Adrenal gland (tissue), 12 donors: ENCODE measurements around the gene PPP2R1A. TPM values are rescaled to one million over a fixed set of nuclear protein-coding genes. Genes with fewer than 3 reads are reported as not detected.

Experiments
- DNase-seq, 7 donors: peaks; one replicate each; pipeline ENCODE4 v3.0.0-alpha.2; 2019 to 2020
- H3K27ac ChIP-seq, 5 donors: fragments of 200-600 bp; sonication (generic) in 4 of 5; 1 replicate in 3 of 5; 2 replicates in 2 of 5; pipeline versions ENCODE4 v1.5.1 to v1.8.0; 2016 to 2020; ENCODE audit warnings: mild to moderate bottlenecking in 1 of 5
- H3K27me3 ChIP-seq: fragments of 200-600 bp; 2 replicates; pipeline ENCODE4 v1.8.0; 2021
- H3K36me3 ChIP-seq, 2 donors: fragments of 200-600 bp; replicated peaks in 1 of 2; 1 replicate in 1 of 2; 2 replicates in 1 of 2; pipeline versions ENCODE4 v1.5.1 to v1.8.0; 2018 to 2022
- H3K4me1 ChIP-seq, 2 donors: fragments of 200-600 bp; replicated peaks in 1 of 2; 1 replicate in 1 of 2; 2 replicates in 1 of 2; pipeline versions ENCODE4 v1.5.1 to v1.8.0; 2018 to 2021
- H3K4me3 ChIP-seq, 4 donors: fragments of 200-600 bp; sonication (generic) in 3 of 4; one replicate each; pipeline ENCODE4 v1.5.1; 2016 to 2018
- H3K9me3 ChIP-seq, 3 donors: fragments of 200-600 bp; sonication (generic) in 1 of 3; replicated peaks in 1 of 3; 1 replicate in 2 of 3; 2 replicates in 1 of 3; pipeline versions ENCODE4 v1.5.1 to v1.8.0; 2016 to 2021
- POLR2A ChIP-seq, 2 donors: fragments of 450-650 bp; IDR thresholded peaks; one replicate each; pipeline ENCODE4 v1.6.1; 2017; ENCODE audit warnings: antibody characterized with exemption in 2 of 2, mild to moderate bottlenecking in 2 of 2, moderate library complexity in 1 of 2
- WGBS, 4 donors: extraction: QIAGEN DNeasy Blood & Tissue Kit in 2 of 4; methylation state at CpG; one replicate each; pipeline versions ENCODE4 v1.1.5 to v1.1.7; 2013 to 2017; 5-methylcytosine and 5-hydroxymethylcytosine counted together
- intact Hi-C, 2 donors: fragments of 100-400 bp; cut with DNase I; formaldehyde crosslinking; loops; one replicate each; pipeline versions ENCODE4 v1.14.1 to v1.15.0; 2022 to 2023
- polyA plus RNA-seq, 3 donors: library from polyadenylated mRNA; stranded (reverse); fragments of 200-250 nt in 2 of 3; fragments of 350-450 nt in 1 of 3; fragmentation: Illumina TruSeq in 1 of 3; extraction: RNeasy Lipid Tissue Mini Kit (QIAGEN cat#74804) in 1 of 3; gene quantifications; one replicate each; pipeline ENCODE4 v1.2.3, GENCODE V29; 2013 to 2014
- total RNA-seq, 9 donors: library from RNA; depleted of rRNA in 4 of 9; stranded (reverse); fragments of >200 nt in 4 of 9; fragments of 120-200 nt in 1 of 9; fragmentation: NEBNext Ultra II Directional in 1 of 9; extraction: Animal tissue kit (Norgen Biotek cat#: 25700) in 1 of 9; gene quantifications; one replicate each; pipeline versions ENCODE4 v1.1.0 to v1.2.4, GENCODE V29; 2013 to 2023
- TF ChIP-seq, protein P1 (sequence below), 6 experiments: fragments of 450-650 bp in 4 of 6; fragments of 200-600 bp in 2 of 6; sonication (generic) in 1 of 6; IDR thresholded peaks; 1 replicate in 5 of 6; 2 replicates in 1 of 6; pipeline versions ENCODE4 v1.5.1 to v1.8.0; 2016 to 2021; ENCODE audit warnings: antibody characterized with exemption in 6 of 6, mild to moderate bottlenecking in 2 of 6, moderate library complexity in 1 of 6
- donor health status: healthy with polysubstance abuse.
- donor health status: Bipolar disorder and iron deficiency.
- donor health status: DM: yes; HTN: yes; CAD: no.
- donor health status: DM: no; HTN: no; CAD: no.
- donor health status: DM: no; HTN: no; CAD: no.
- donor health status: DM: yes; HTN: yes; CAD: no.

Gene PPP2R1A
- total and polyA plus RNA-seq, 12 donors: 161 to 1,330 (median 371) TPM

GRCh38 chr19:52171321-52172169 lies 18.3 kb upstream of the PPP2R1A start, which contains the start of gene ZNF836:
Gene ZNF836, minus strand, starts transcription at chr19:52171621. Its CDS starts 3,549 bp downstream, at chr19:52168072.
- H3K27me3 ChIP-seq: no peaks in the 10 kb centered on the region
- peak within 1 kb of the TSS; percentile 54 to 78 (median 76) for H3K27ac ChIP-seq
- H3K9me3 ChIP-seq: no peaks in the 10 kb centered on the region
- peaks cover 13 to 20% of the 10 kb centered on the region in 2 donors for H3K4me1 ChIP-seq
- peak; percentile 89 to 96 (median 94) for DNase-seq
- intact Hi-C loops: no loop called here
- H3K4me3 ChIP-seq: peak within 1 kb of the TSS; percentile 18 to 97 (median 88)
- WGBS, 4 donors: 5 to 9% (median 6%) methylated on average over 37 of the region's 37 CpGs
- H3K36me3 ChIP-seq: peaks cover 0 to 15% of the 10 kb centered on the region in 2 donors
- TF ChIP-seq, protein P1, sequence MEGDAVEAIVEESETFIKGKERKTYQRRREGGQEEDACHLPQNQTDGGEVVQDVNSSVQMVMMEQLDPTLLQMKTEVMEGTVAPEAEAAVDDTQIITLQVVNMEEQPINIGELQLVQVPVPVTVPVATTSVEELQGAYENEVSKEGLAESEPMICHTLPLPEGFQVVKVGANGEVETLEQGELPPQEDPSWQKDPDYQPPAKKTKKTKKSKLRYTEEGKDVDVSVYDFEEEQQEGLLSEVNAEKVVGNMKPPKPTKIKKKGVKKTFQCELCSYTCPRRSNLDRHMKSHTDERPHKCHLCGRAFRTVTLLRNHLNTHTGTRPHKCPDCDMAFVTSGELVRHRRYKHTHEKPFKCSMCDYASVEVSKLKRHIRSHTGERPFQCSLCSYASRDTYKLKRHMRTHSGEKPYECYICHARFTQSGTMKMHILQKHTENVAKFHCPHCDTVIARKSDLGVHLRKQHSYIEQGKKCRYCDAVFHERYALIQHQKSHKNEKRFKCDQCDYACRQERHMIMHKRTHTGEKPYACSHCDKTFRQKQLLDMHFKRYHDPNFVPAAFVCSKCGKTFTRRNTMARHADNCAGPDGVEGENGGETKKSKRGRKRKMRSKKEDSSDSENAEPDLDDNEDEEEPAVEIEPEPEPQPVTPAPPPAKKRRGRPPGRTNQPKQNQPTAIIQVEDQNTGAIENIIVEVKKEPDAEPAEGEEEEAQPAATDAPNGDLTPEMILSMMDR (IDR thresholded peaks at IDR 0.05): no peak
- peak in 1 of 2 donors; percentile 56 for TF ChIP-seq POLR2A (IDR thresholded peaks at IDR 0.05)

DNA sequence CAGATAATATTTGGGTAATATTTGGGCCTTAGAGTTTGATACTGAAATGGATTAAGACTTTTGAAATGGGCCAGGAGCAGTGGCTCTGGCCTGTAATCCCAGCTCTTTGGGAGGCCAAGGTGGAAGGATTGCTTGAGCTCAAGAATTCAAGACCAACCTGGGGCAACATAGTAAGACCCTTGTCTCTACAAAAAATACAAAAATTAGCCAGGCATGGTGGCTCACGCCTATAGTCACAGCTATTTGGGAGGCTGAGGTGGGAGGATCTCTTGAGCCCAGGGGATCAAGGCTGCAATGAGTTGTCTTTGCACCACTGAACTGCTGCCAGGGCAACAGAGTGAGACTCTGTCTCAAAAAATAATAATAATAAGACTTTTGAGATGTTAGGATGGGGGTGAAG lies 17.5 kb upstream of the PPP2R1A start:
- intact Hi-C loops: no loop called here
- Histone ChIP-seq H3K36me3 (peaks cover 0 to 9% of the 10 kb centered on the region in 2 donors), H3K4me1 (peaks cover 13 to 20% of the 10 kb centered on the region in 2 donors), H3K4me3 (no peak overlapping the region), H3K9me3 (no peaks in the 10 kb centered on the region), H3K27ac (peak overlapping the region in 2 of 5 donors; percentile 76 to 78), H3K27me3 (no peaks in the 10 kb centered on the region)
- no peak for TF ChIP-seq POLR2A (IDR thresholded peaks at IDR 0.05)
- TF ChIP-seq, protein P1 (IDR thresholded peaks at IDR 0.05): no peak
- 88 to 98% (median 93%) methylated on average over 1 of the region's 1 CpG for WGBS, 4 donors
- DNase-seq: peak in 2 of 7 donors; percentile 1 to 37

DNA sequence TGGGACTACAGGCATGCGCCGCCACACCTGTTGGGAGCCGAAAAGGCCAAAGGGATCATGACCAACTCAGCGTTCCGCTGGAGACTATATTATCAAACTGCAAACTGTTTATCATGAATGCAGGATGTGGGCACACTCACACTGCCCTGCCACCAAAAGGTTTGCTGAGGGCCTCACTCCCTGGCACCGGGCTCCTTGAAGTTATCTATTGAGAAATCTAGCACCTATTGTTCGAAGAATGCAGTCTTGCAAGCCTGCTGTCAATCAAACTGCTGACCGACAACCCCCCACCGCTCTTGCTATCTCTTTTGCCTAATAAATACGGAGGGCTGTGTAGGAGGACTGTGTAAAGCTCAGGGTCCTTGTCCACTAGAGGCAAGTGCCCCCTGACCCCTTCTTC lies 13.3 kb upstream of the PPP2R1A start:
- Histone ChIP-seq H3K9me3 (no peaks in the 10 kb centered on the region), H3K4me1 (peaks cover 6 to 8% of the 10 kb centered on the region in 2 donors), H3K4me3 (no peak overlapping the region), H3K27me3 (no peaks in the 10 kb centered on the region), H3K36me3 (no peaks in the 10 kb centered on the region), H3K27ac (no peak overlapping the region)
- no peak for TF ChIP-seq POLR2A (IDR thresholded peaks at IDR 0.05)
- TF ChIP-seq, protein P1 (IDR thresholded peaks at IDR 0.05): no peak
- 82 to 93% (median 87%) methylated on average over 10 of the region's 10 CpGs for WGBS, 4 donors
- intact Hi-C loops: no loop called here
- DNase-seq: peak in 1 of 7 donors; percentile 20

DNA sequence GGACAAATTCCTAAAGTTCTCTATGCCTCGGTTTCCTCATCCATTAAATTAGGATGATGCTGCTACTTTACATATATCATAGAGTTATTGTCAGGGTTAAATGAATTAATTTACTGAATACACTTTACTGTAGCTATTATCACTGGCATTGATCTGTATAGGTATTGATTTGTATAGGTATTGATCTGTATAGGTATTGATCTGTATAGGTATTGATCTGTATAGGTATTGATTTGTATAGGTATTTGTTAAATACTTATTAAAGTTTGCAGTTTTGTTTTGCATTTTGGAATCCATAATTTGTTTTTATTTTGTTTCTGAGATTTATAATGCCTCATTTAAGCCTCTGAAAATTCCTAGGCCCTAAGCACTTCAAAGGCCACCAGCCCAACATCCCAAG lies 2.4 kb upstream of the PPP2R1A start:
- peaks cover 24% of the 10 kb centered on the region in 2 donors for H3K4me1 ChIP-seq
- H3K27me3 ChIP-seq: no peaks in the 10 kb centered on the region
- no peak overlapping the region for H3K4me3 ChIP-seq
- TF ChIP-seq, protein P1 (IDR thresholded peaks at IDR 0.05): no peak
- TF ChIP-seq POLR2A (IDR thresholded peaks at IDR 0.05): no peak
- intact Hi-C loops: loop anchor here in 1 of 2 donors (5.0 kb wide), 1 partner anchor 50 kb away; the partner anchor contains the start of gene ZNF616
- no peaks in the 10 kb centered on the region for H3K36me3 ChIP-seq
- no peak overlapping the region for H3K27ac ChIP-seq
- DNase-seq: no peak
- no peaks in the 10 kb centered on the region for H3K9me3 ChIP-seq
- 92 to 100% (median 96%) methylated on average over 1 of the region's 1 CpG for WGBS, 4 donors
